ENCODE data around the gene PLA2G4B. TPM values are rescaled to one million over a fixed set of nuclear protein-coding genes. Genes with fewer than 3 reads are reported as not detected.
A peak's percentile ranks its signal among the peaks of the same experiment; 100 is the strongest.

The PLA2G4B gene
- total and polyA plus RNA-seq, 7 experiments from 2014 or later = 0.98 to 69.9 (median 33.7) TPM

DNA sequence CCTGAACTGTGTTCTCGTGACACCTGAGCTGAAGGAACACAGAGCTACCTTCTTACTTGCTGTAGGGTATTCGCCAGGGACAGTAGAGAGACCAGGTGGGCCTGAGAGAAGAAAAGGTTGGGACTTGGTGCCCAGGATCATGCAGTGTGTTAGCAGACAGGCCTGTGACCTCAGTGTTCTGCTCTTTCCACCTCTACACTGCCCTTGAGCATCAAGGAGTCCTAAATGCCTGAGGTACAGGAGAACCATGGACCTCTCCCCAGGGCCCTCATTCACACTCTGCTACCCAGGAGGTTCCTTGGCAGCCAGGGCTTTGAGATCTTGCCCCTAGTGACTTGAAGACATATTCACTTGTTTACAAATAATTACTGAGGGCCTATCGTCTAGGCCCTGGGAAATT lies 32.9 kb upstream of the PLA2G4B start:
- Histone ChIP-seq H3K27ac (ENCODE audit: low read depth, low read length) (no peak overlapping the region), H3K9me3 (ENCODE audit: control insufficient read depth in 2 of 3, low read length in 3 of 3) (no peaks in the 10 kb centered on the region), H3K27me3 (ENCODE audit: control insufficient read depth in 2 of 2, insufficient read depth in 2 of 2, low read length in 2 of 2) (no peaks in the 10 kb centered on the region), H3K4me1 (ENCODE audit: control insufficient read depth in 2 of 2, insufficient read depth in 2 of 2, low read length in 2 of 2) (no peaks in the 10 kb centered on the region), H3K36me3 (ENCODE audit: control insufficient read depth in 2 of 3, insufficient read depth in 3 of 3, low read length in 3 of 3) (peaks cover 0 to 6% (median 0%) of the 10 kb centered on the region in 3 experiments), H3K4me3 (ENCODE audit: low read length) (no peak overlapping the region)
- intact Hi-C loops (cut with micrococcal nuclease) = no loop called here
- H3K27ac Mint-ChIP-seq = peak overlapping the region in 6 of 9 donors; percentile 14 to 64 (median 48)
- DNase-seq (no peak), ATAC-seq (no peak)
- no peak overlapping the region for H3K4me3 Mint-ChIP-seq
- H3K4me1 Mint-ChIP-seq = peaks cover 9 to 21% (median 16%) of the 10 kb centered on the region in 7 donors
- peaks cover 0 to 11% (median 5%) of the 10 kb centered on the region in 5 donors for H3K36me3 Mint-ChIP-seq
- H3K9me3 Mint-ChIP-seq = no peaks in the 10 kb centered on the region
- no peaks in the 10 kb centered on the region for H3K27me3 Mint-ChIP-seq
- ChIA-PET POLR2A (interaction anchor here (0.6 kb wide), 1 partner anchor 119 kb away, joined by 3 read pairs; no protein-coding TSS in a partner anchor), CTCF (interaction anchor here (1.1 to 1.6 kb wide), 2 partner anchors 28 to 99 kb away, joined by 3 to 4 read pairs; no protein-coding TSS in a partner anchor)

DNA sequence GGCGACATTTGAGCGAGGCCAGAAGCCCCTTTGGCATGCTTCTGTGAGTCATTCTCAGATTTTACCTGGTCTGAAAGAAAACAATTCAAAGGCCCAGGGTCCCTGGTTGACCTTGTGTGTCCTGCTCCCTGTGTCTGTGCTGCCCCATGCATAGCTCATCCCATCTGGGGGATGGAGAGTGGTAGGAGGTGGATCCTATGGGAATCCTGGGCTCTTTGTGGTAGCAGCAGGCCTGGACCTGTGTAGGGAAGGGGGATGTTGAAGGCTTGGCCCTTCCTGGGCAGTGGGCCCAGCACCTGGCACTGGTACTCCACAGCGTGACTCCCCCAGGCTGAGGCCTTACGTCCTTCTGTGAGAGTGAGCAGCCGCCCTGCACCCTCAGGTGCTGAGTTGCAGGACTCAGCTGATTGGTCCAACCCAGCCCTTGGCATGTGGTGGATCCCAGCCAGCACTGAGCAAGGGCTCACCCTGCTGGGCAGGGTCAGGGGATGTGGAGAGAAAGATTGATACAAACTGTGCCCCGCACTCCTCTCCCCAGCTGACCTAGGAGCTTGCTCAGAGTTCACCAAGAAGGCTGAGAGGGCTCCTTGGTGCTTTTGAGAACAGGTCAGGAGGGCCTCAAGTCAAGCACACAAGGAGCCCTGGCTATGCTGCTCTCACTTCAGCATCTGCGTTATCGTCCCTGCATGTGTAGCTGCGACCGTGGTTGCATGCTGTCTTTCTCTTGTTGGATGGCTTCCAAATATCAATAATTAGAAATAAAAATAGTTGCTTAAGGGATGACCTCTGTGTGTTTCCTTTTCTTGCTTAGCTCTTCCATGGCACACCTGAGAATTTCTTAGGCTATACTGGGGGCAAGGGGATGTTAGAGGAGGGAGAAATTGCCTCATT lies 32.1 kb upstream of the PLA2G4B start:
- Histone ChIP-seq H3K9me3 (ENCODE audit: control insufficient read depth in 2 of 3, low read length in 3 of 3) (no peaks in the 10 kb centered on the region), H3K36me3 (ENCODE audit: control insufficient read depth in 2 of 3, insufficient read depth in 3 of 3, low read length in 3 of 3) (no peaks in the 10 kb centered on the region), H3K27ac (ENCODE audit: low read depth, low read length) (no peak overlapping the region), H3K4me3 (ENCODE audit: low read length) (no peak overlapping the region), H3K27me3 (ENCODE audit: control insufficient read depth in 2 of 2, insufficient read depth in 2 of 2, low read length in 2 of 2) (no peaks in the 10 kb centered on the region), H3K4me1 (ENCODE audit: control insufficient read depth in 2 of 2, insufficient read depth in 2 of 2, low read length in 2 of 2) (no peaks in the 10 kb centered on the region)
- Mint-ChIP-seq H3K36me3 (peaks cover 0 to 5% (median 0%) of the 10 kb centered on the region in 5 donors), H3K27ac (peak overlapping the region in 4 of 9 donors; percentile 44 to 91 (median 54)), H3K4me3 (no peak overlapping the region), H3K27me3 (no peaks in the 10 kb centered on the region), H3K4me1 (peaks cover 13 to 29% (median 20%) of the 10 kb centered on the region in 7 donors), H3K9me3 (no peaks in the 10 kb centered on the region)
- ChIA-PET POLR2A (interaction anchor here (1.0 to 1.1 kb wide), 2 partner anchors 31 to 32 kb away, joined by 3 read pairs; partner anchors contain the start of gene MAPKBP1), CTCF (interaction anchor here (0.8 to 1.6 kb wide), 2 partner anchors 33 to 98 kb away, joined by 4 to 6 read pairs; partner anchors contain the start of gene MAPKBP1)
- DNase-seq = no peak
- no peak for ATAC-seq
- intact Hi-C loops (cut with micrococcal nuclease) = no loop called here

DNA sequence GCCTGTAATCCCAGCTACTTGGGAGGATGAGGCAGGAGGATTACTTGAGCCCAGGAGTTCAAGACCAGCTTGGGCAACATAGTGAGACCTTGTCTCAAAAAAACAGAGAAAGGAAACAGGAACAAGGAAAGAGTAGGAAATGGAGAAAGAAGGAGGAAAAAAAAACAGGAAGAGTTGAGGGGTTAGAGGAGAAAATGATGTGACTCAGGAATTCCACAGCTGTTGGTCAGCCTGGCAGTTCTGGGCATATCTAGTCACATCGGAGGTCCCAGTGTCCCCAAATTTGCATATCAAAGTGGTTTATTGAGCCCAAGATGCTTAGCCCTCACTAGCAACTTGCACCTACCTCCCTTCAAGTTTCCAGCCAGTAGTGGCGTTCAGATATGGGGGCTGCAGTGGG lies 29.5 kb upstream of the PLA2G4B start:
- POLR2A ChIA-PET = interaction anchor here (2.8 kb wide), 1 partner anchor 36 kb away, joined by 11 read pairs; the partner anchor contains the start of gene MAPKBP1
- no peak overlapping the region for H3K4me3 ChIP-seq (ENCODE audit: low read length)
- peaks cover 0 to 16% (median 7%) of the 10 kb centered on the region in 5 donors for H3K36me3 Mint-ChIP-seq
- no peak overlapping the region for H3K4me3 Mint-ChIP-seq
- no peaks in the 10 kb centered on the region for H3K27me3 ChIP-seq (ENCODE audit: control insufficient read depth in 2 of 2, insufficient read depth in 2 of 2, low read length in 2 of 2)
- ATAC-seq (no peak), DNase-seq (no peak)
- H3K27ac ChIP-seq (ENCODE audit: low read depth, low read length) = no peak overlapping the region
- intact Hi-C loops (cut with micrococcal nuclease) = no loop called here
- H3K4me1 ChIP-seq (ENCODE audit: control insufficient read depth in 2 of 2, insufficient read depth in 2 of 2, low read length in 2 of 2) = peaks cover 0 to 3% of the 10 kb centered on the region in 2 donors
- H3K27me3 Mint-ChIP-seq = no peaks in the 10 kb centered on the region
- H3K9me3 ChIP-seq (ENCODE audit: control insufficient read depth in 2 of 3, low read length in 3 of 3) = no peaks in the 10 kb centered on the region
- no peaks in the 10 kb centered on the region for H3K9me3 Mint-ChIP-seq
- peaks cover 16 to 38% (median 22%) of the 10 kb centered on the region in 7 donors for H3K4me1 Mint-ChIP-seq
- peak overlapping the region in 1 of 9 donors; percentile 46 for H3K27ac Mint-ChIP-seq
- CTCF ChIA-PET = interaction anchor here (0.5 to 5.8 kb wide), 6 partner anchors 12 to 129 kb away, joined by 3 to 180 read pairs (median 10); partner anchors contain the start of gene MAPKBP1
- H3K36me3 ChIP-seq (ENCODE audit: control insufficient read depth in 2 of 3, insufficient read depth in 3 of 3, low read length in 3 of 3) = peaks cover 0 to 20% (median 0%) of the 10 kb centered on the region in 3 experiments

DNA sequence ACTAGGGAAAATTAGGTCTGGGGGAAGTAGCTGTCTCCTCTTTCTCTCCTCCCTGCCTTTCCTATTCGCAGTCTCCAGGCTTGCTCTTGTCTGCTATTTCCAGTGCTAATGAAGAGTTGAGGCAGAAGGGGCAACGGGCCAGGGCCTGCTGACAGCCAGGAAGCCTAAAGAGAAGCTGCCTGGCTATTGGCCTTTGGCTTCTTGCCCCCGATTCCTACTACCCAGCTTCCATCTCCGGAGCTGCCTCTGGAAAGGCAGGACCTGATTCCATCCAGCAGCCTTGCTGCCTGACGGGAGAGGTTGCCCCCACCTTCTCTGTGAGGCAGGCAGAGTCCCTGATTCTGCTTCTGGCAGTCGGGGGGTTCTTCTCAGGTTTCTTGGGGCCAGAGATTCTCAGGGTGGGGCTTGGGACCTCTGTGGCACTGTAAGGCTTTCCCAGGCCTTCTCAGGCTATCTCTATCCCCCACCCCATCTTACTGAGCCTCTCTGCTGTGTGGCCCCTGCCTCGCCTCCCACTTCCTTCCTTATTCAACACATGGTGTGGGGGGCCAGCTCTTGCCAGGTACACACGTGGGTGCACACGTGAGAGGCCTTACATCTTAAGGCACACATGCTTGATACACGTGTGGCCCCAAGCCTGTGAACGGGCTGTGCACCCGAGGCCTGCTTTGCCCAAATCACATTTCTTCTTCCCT lies 29.0 kb upstream of the PLA2G4B start:
- Mint-ChIP-seq H3K9me3 (no peaks in the 10 kb centered on the region), H3K4me3 (no peak overlapping the region), H3K27me3 (no peaks in the 10 kb centered on the region), H3K36me3 (peaks cover 0 to 21% (median 7%) of the 10 kb centered on the region in 5 donors), H3K4me1 (peaks cover 12 to 32% (median 17%) of the 10 kb centered on the region in 7 donors), H3K27ac (peak overlapping the region in 1 of 9 donors; percentile 47)
- ATAC-seq (no peak), DNase-seq (no peak)
- intact Hi-C loops (cut with micrococcal nuclease) = no loop called here
- peaks cover 0 to 3% of the 10 kb centered on the region in 2 donors for H3K4me1 ChIP-seq (ENCODE audit: control insufficient read depth in 2 of 2, insufficient read depth in 2 of 2, low read length in 2 of 2)
- CTCF ChIA-PET = interaction anchor here (0.5 to 5.8 kb wide), 12 partner anchors 13 to 344 kb away, joined by 3 to 180 read pairs (median 6); partner anchors contain the start of gene MAPKBP1
- H3K36me3 ChIP-seq (ENCODE audit: control insufficient read depth in 2 of 3, insufficient read depth in 3 of 3, low read length in 3 of 3) = peaks cover 0 to 25% (median 0%) of the 10 kb centered on the region in 3 experiments
- no peaks in the 10 kb centered on the region for H3K27me3 ChIP-seq (ENCODE audit: control insufficient read depth in 2 of 2, insufficient read depth in 2 of 2, low read length in 2 of 2)
- H3K9me3 ChIP-seq (ENCODE audit: control insufficient read depth in 2 of 3, low read length in 3 of 3) = no peaks in the 10 kb centered on the region
- no peak overlapping the region for H3K4me3 ChIP-seq (ENCODE audit: low read length)
- H3K27ac ChIP-seq (ENCODE audit: low read depth, low read length) = no peak overlapping the region
- POLR2A ChIA-PET = interaction anchor here (0.7 to 2.8 kb wide), 2 partner anchors 37 to 787 kb away, joined by 4 to 11 read pairs; partner anchors contain the start of gene MAPKBP1

DNA sequence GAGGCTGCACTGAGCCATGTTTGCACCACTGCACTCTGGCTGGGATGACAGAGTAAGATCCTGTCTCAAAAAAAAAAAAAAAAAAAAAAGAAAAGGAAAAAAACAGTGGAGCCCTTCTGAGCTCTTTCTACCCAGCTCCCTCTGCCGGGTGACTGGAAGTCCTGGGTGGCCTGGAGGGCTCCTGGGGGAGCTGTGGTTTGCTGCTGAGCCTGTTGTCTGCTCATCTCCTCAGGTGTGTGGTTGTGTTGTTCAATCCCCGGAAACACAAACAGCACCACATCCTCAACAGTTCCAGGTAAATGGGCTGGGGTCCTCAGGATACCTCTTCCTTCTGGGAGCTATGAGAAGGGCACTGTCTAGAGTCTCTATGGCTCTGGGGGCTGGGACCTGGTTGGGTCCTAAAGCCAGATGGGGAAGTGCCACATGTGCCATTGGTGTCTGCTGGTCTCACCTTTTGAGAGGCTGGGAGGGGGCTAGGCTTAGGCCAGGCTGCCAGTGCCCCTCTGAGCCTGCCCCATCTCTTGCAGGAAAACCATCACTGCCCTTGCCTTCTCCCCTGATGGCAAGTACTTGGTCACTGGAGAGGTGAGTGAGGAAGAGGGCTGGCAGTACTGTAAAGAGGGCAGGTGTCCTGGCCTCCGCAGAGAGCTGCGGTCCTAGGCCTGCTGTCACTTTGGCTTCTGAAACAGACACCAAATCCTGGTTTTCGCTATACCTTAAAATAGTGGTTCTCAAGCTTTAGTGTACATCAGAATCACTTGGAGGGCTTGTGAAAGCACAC lies 27.8 kb upstream of the PLA2G4B start:
- no peak for ATAC-seq
- CTCF ChIA-PET = interaction anchor here (0.5 to 5.8 kb wide), 25 partner anchors 10 to 1359 kb away, joined by 3 to 180 read pairs (median 5); partner anchors contain the start of genes MAPKBP1 and SPTBN5
- Mint-ChIP-seq H3K36me3 (peaks cover 0 to 26% (median 7%) of the 10 kb centered on the region in 5 donors), H3K9me3 (no peaks in the 10 kb centered on the region), H3K4me1 (peaks cover 8 to 28% (median 13%) of the 10 kb centered on the region in 7 donors), H3K27ac (peak overlapping the region in 1 of 9 donors; percentile 58), H3K4me3 (peak overlapping the region in 1 of 10 donors; percentile 37), H3K27me3 (no peaks in the 10 kb centered on the region)
- H3K4me1 ChIP-seq (ENCODE audit: control insufficient read depth in 2 of 2, insufficient read depth in 2 of 2, low read length in 2 of 2) = peaks cover 0 to 3% of the 10 kb centered on the region in 2 donors
- no peak for DNase-seq
- intact Hi-C loops (cut with micrococcal nuclease) = loop anchor here (1.0 kb wide), 8 partner anchors 37 to 346 kb away; partner anchors contain the start of gene MAPKBP1 (in 1 of the 2)
- peaks cover 0 to 37% (median 0%) of the 10 kb centered on the region in 3 experiments for H3K36me3 ChIP-seq (ENCODE audit: control insufficient read depth in 2 of 3, insufficient read depth in 3 of 3, low read length in 3 of 3)
- H3K27ac ChIP-seq (ENCODE audit: low read depth, low read length) = no peak overlapping the region
- POLR2A ChIA-PET = interaction anchor here (0.7 to 2.8 kb wide), 3 partner anchors 10 to 786 kb away, joined by 3 to 11 read pairs (median 4); partner anchors contain the start of gene MAPKBP1
- H3K4me3 ChIP-seq (ENCODE audit: low read length) = no peak overlapping the region
- no peaks in the 10 kb centered on the region for H3K9me3 ChIP-seq (ENCODE audit: control insufficient read depth in 2 of 3, low read length in 3 of 3)
- H3K27me3 ChIP-seq (ENCODE audit: control insufficient read depth in 2 of 2, insufficient read depth in 2 of 2, low read length in 2 of 2) = no peaks in the 10 kb centered on the region
